HL-60 (cell line): ENCODE data around the gene MREG.

Experiments
- CTCF ChIP-seq: IDR thresholded peaks from one replicate; pipeline ENCODE4 v1.5.1; 2011; ENCODE audit warnings: low read length, control low read depth, inconsistent platforms; ENCODE audit not compliant: insufficient read depth
- REST ChIP-seq: IDR thresholded peaks from 2 replicates; pipeline ENCODE4 v1.6.1; 2012; ENCODE audit warnings: low read depth; ENCODE audit not compliant: insufficient replicate concordance

GRCh38 chr2:215983581-215984351 lies 29.6 kb downstream of the MREG start:
- no peak for TF ChIP-seq CTCF
- TF ChIP-seq REST, result no peak
